GM23338 (cell line): ENCODE results near the gene LCNL1.
A peak's percentile ranks its signal among the peaks of the same experiment; 100 is the strongest.

Source experiments
- CTCF ChIP-seq, 2 experiments: fragments of 200-600 bp in 1 of 2; sonication (generic) in 1 of 2; conservative IDR thresholded peaks; 2 replicates each; pipeline versions ENCODE4 v1.5.1 to v1.6.1; 2016 to 2017; ENCODE audit warnings: antibody characterized with exemption in 2 of 2, low read depth in 2 of 2, mild to moderate bottlenecking in 2 of 2, moderate library complexity in 1 of 2
- EZH2 ChIP-seq: fragments of 200-600 bp; sonication (generic); IDR thresholded peaks from one replicate; pipeline ENCODE4 v1.8.0; 2017; ENCODE audit warnings: antibody characterized with exemption, mild to moderate bottlenecking, low read depth; ENCODE audit not compliant: unreplicated experiment
- EZH2phosphoT487 ChIP-seq: fragments of 200-600 bp; sonication (generic); IDR thresholded peaks from one replicate; pipeline ENCODE4 v1.8.1; 2018; ENCODE audit warnings: antibody characterized with exemption; ENCODE audit not compliant: unreplicated experiment
- JUNB ChIP-seq: IDR thresholded peaks from one replicate; pipeline ENCODE4 v1.6.1; 2016; ENCODE audit warnings: antibody characterized with exemption; ENCODE audit not compliant: unreplicated experiment
- POLR2AphosphoS5 ChIP-seq: IDR thresholded peaks from 2 replicates; pipeline ENCODE4 v1.6.1; 2016; ENCODE audit warnings: antibody characterized with exemption, low read depth
- STAT1 ChIP-seq: IDR thresholded peaks from one replicate; pipeline ENCODE4 v1.6.1; 2016; ENCODE audit warnings: antibody characterized with exemption; ENCODE audit not compliant: unreplicated experiment
- ZNF114 ChIP-seq: fragments of 250-450 bp; sonication (Bioruptor Pico); IDR thresholded peaks from 2 replicates; pipeline ENCODE4 v1.5.0; 2020; ENCODE audit warnings: mild to moderate bottlenecking, moderate library complexity
- ZNF331 ChIP-seq: fragments of 250-450 bp; sonication (Bioruptor Pico); IDR thresholded peaks from 2 replicates; pipeline ENCODE4 v1.5.0; 2020; ENCODE audit warnings: low read depth, mild to moderate bottlenecking, moderate library complexity

GRCh38 chr9:136978073-136978864 is 4.5 kb upstream of the LCNL1 start:
- TF ChIP-seq CTCF (conservative IDR thresholded peaks at IDR 0.05; ENCODE audit: low read depth in 2 of 2) (no peak), EZH2 (no peak), ZNF331 (CRISPR knock-in tag) (no peak), STAT1 (no peak), POLR2AphosphoS5 (peak; percentile 53), EZH2phosphoT487 (no peak), ZNF114 (no peak), JUNB (no peak)
